Measurements from ENCODE around the gene TSHZ2. TPM values are rescaled to one million over a fixed set of nuclear protein-coding genes. Genes with fewer than 3 reads are reported as not detected.
"Not testable (repeated sequence)": the region's sequence is repeated elsewhere in the genome, so short reads cannot be mapped to it uniquely, and the experiment has no call there.

The TSHZ2 gene
- total and polyA plus RNA-seq, 12 donors: 1.5 to 6.2 (median 4.5) TPM

- Histone ChIP-seq H3K4me3 (no peak overlapping the region), H3K4me1 (no peaks in the 10 kb centered on the region), H3K36me3 (no peaks in the 10 kb centered on the region), H3K27me3 (peaks cover 0 to 9% (median 0%) of the 10 kb centered on the region in 7 donors), H3K9me3 (no peaks in the 10 kb centered on the region), H3K27ac (no peak overlapping the region)
- no peak for TF ChIP-seq CTCF (IDR thresholded peaks at IDR 0.05)
- no peak for DNase-seq
- intact Hi-C loops (cut with DNase I): no loop called here
- no peak for ATAC-seq
- 84 to 92% methylated on average over 5 of the region's 5 CpGs for WGBS, 2 donors
Observed at GRCh38 chr20:53529658-53530057, 557.5 kb downstream of the TSHZ2 start.

GRCh38 chr20:53530440-53530839, 558.3 kb downstream of the TSHZ2 start:
- no peak for ATAC-seq
- intact Hi-C loops (cut with DNase I): no loop called here
- Histone ChIP-seq H3K4me3 (no peak overlapping the region), H3K27me3 (peaks cover 0 to 9% (median 0%) of the 10 kb centered on the region in 7 donors), H3K27ac (no peak overlapping the region), H3K36me3 (no peaks in the 10 kb centered on the region), H3K9me3 (no peaks in the 10 kb centered on the region), H3K4me1 (no peaks in the 10 kb centered on the region)
- no peak for TF ChIP-seq CTCF (IDR thresholded peaks at IDR 0.05)
- 50 to 63% methylated on average over 2 of the region's 2 CpGs for WGBS, 2 donors
- DNase-seq: no peak

GRCh38 chr20:53532654-53533312, 560.6 kb downstream of the TSHZ2 start:
- DNase-seq; H3K36me3 ChIP-seq; H3K4me3 ChIP-seq; intact Hi-C loops (cut with DNase I); H3K4me1 ChIP-seq; H3K27ac ChIP-seq; H3K9me3 ChIP-seq; ATAC-seq; H3K27me3 ChIP-seq: not testable (repeated sequence)
- WGBS, 2 donors: 89 to 94% methylated on average over 6 of the region's 6 CpGs

- Histone ChIP-seq H3K27ac (no peak overlapping the region), H3K36me3 (no peaks in the 10 kb centered on the region), H3K27me3 (peaks cover 0 to 9% (median 0%) of the 10 kb centered on the region in 7 donors), H3K4me3 (no peak overlapping the region), H3K4me1 (no peaks in the 10 kb centered on the region), H3K9me3 (no peaks in the 10 kb centered on the region)
- intact Hi-C loops (cut with DNase I): no loop called here
- DNase-seq: no peak
- ATAC-seq: no peak
- WGBS, 2 donors: 98 to 100% methylated on average over 1 of the region's 1 CpG
- no peak for TF ChIP-seq CTCF (IDR thresholded peaks at IDR 0.05)
Observed at GRCh38 chr20:53533500-53533899, 561.3 kb downstream of the TSHZ2 start.

- Histone ChIP-seq H3K9me3 (no peaks in the 10 kb centered on the region), H3K27me3 (peaks cover 0 to 9% (median 0%) of the 10 kb centered on the region in 7 donors), H3K4me1 (peaks cover 0 to 2% (median 0%) of the 10 kb centered on the region in 9 donors), H3K27ac (no peak overlapping the region), H3K4me3 (no peak overlapping the region), H3K36me3 (no peaks in the 10 kb centered on the region)
- ATAC-seq: no peak
- intact Hi-C loops (cut with DNase I): no loop called here
- DNase-seq: no peak
- no peak for TF ChIP-seq CTCF (IDR thresholded peaks at IDR 0.05)
- 87 to 90% methylated on average over 7 of the region's 7 CpGs for WGBS, 2 donors
Observed at GRCh38 chr20:53534037-53534436, 561.9 kb downstream of the TSHZ2 start.

Data from heart right ventricle (tissue), 16 donors.